ENCODE results near the gene EEF1G.
A peak's percentile ranks its signal among the peaks of the same experiment; 100 is the strongest.

EEF1G gene

DNA sequence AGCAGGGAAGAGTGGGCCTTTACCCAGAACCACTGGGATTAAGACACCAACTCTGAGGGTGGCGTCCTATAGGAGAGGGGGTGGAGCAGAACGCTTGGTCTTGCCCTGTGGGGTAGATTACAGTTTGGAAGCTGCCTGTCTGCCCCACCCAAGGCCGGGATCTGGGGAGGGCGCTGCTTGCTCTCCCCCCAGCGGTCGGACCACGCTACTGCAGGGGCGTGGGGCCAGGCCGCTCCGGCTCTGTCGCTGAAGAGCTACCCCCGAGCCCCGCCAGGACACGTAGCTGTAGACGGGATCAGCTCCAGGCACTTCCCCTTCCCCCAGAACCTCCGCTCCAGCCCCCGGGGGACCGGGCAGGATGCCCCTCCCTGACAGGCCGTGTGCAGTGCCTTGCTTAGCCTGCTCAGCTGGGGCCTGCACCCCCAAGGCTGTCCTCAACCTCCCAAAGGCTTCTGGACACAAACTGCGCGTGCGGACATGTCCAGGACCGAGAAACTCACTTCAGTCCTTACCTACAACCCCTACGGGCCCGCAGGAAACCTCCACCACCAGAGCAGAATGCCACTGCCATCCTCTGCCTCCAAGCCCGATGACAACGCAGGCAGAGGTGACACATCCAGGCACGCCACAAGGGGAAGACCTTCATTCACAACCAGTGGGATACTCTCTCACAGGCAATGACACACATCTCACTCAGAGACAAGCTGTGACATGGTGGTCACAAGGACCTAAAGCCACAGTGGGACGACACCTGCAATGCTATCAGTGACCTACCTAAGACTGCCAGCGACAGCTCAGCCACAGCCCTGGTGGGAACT is 30.7 kb downstream of the EEF1G start (continued):
- TF ChIP-seq ZNF274 (IDR thresholded peaks at IDR 0.05; ENCODE audit: low read length) (no peak), ZNF274 (tag by site-specific recombination; IDR thresholded peaks at IDR 0.05; ENCODE audit: borderline replicate concordance) (no peak), ZNF350 (tag by site-specific recombination; IDR thresholded peaks at IDR 0.05) (no peak), ZNF776 (tag by site-specific recombination; IDR thresholded peaks at IDR 0.05; ENCODE audit: borderline replicate concordance) (no peak), ZNF624 (tag by site-specific recombination; IDR thresholded peaks at IDR 0.05) (no peak), SCRT2 (tag by site-specific recombination; IDR thresholded peaks at IDR 0.05) (no peak), ZNF585B (tag by site-specific recombination; IDR thresholded peaks at IDR 0.05) (no peak), ZNF211 (tag by site-specific recombination; IDR thresholded peaks at IDR 0.05; ENCODE audit: low read depth) (no peak), GLI2 (tag by site-specific recombination; IDR thresholded peaks at IDR 0.05; ENCODE audit: borderline replicate concordance, low read depth) (no peak), ZNF791 (tag by site-specific recombination; IDR thresholded peaks at IDR 0.05) (no peak), ZNF48 (tag by site-specific recombination; IDR thresholded peaks at IDR 0.05) (no peak), ZNF747 (tag by site-specific recombination; IDR thresholded peaks at IDR 0.05) (no peak), ZNF169 (tag by site-specific recombination; IDR thresholded peaks at IDR 0.05) (no peak), ZNF416 (tag by site-specific recombination; IDR thresholded peaks at IDR 0.05) (no peak), GLIS2 (tag by site-specific recombination; IDR thresholded peaks at IDR 0.05) (peak; percentile 76), ZNF302 (tag by site-specific recombination; IDR thresholded peaks at IDR 0.05; ENCODE audit: low read depth) (no peak), ZIC2 (tag by site-specific recombination; IDR thresholded peaks at IDR 0.05) (no peak), ZNF660 (tag by site-specific recombination; IDR thresholded peaks at IDR 0.05) (no peak), ZNF341 (tag by site-specific recombination; IDR thresholded peaks at IDR 0.05; ENCODE audit: low read depth) (peak; percentile 57), ZNF19 (tag by site-specific recombination; IDR thresholded peaks at IDR 0.05; ENCODE audit: low read depth) (no peak), ZNF23 (tag by site-specific recombination; IDR thresholded peaks at IDR 0.05; ENCODE audit: borderline replicate concordance) (no peak), ZNF146 (tag by site-specific recombination; IDR thresholded peaks at IDR 0.05) (no peak), ZSCAN16 (tag by site-specific recombination; IDR thresholded peaks at IDR 0.05) (no peak), ZNF132 (tag by site-specific recombination; IDR thresholded peaks at IDR 0.05; ENCODE audit: borderline replicate concordance) (no peak), ZNF544 (tag by site-specific recombination; IDR thresholded peaks at IDR 0.05) (no peak), YY2 (tag by site-specific recombination; IDR thresholded peaks at IDR 0.05) (no peak), ZFP37 (tag by site-specific recombination; IDR thresholded peaks at IDR 0.05) (no peak), KLF7 (tag by site-specific recombination; IDR thresholded peaks at IDR 0.05; ENCODE audit: borderline replicate concordance) (peak; percentile 80; the same call in 1 of the 2 replicates)
- TF ChIP-seq, protein P1, sequence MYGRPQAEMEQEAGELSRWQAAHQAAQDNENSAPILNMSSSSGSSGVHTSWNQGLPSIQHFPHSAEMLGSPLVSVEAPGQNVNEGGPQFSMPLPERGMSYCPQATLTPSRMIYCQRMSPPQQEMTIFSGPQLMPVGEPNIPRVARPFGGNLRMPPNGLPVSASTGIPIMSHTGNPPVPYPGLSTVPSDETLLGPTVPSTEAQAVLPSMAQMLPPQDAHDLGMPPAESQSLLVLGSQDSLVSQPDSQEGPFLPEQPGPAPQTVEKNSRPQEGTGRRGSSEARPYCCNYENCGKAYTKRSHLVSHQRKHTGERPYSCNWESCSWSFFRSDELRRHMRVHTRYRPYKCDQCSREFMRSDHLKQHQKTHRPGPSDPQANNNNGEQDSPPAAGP (tag by site-specific recombination; IDR thresholded peaks at IDR 0.05) = peak; percentile 61; the same call in 1 of the 2 replicates
- TF ChIP-seq, protein P2, sequence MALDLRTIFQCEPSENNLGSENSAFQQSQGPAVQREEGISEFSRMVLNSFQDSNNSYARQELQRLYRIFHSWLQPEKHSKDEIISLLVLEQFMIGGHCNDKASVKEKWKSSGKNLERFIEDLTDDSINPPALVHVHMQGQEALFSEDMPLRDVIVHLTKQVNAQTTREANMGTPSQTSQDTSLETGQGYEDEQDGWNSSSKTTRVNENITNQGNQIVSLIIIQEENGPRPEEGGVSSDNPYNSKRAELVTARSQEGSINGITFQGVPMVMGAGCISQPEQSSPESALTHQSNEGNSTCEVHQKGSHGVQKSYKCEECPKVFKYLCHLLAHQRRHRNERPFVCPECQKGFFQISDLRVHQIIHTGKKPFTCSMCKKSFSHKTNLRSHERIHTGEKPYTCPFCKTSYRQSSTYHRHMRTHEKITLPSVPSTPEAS (tag by site-specific recombination; IDR thresholded peaks at IDR 0.05) = no peak
- TF ChIP-seq, protein P3, sequence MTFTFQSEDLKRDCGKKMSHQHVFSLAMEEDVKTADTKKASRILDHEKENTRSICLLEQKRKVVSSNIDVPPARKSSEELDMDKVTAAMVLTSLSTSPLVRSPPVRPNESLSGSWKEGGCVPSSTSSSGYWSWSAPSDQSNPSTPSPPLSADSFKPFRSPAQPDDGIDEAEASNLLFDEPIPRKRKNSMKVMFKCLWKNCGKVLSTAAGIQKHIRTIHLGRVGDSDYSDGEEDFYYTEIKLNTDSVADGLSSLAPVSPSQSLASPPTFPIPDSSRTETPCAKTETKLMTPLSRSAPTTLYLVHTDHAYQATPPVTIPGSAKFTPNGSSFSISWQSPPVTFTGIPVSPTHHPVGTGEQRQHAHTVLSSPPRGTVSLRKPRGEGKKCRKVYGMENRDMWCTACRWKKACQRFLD (tag by site-specific recombination; IDR thresholded peaks at IDR 0.05) = no peak
- TF ChIP-seq, protein P4, sequence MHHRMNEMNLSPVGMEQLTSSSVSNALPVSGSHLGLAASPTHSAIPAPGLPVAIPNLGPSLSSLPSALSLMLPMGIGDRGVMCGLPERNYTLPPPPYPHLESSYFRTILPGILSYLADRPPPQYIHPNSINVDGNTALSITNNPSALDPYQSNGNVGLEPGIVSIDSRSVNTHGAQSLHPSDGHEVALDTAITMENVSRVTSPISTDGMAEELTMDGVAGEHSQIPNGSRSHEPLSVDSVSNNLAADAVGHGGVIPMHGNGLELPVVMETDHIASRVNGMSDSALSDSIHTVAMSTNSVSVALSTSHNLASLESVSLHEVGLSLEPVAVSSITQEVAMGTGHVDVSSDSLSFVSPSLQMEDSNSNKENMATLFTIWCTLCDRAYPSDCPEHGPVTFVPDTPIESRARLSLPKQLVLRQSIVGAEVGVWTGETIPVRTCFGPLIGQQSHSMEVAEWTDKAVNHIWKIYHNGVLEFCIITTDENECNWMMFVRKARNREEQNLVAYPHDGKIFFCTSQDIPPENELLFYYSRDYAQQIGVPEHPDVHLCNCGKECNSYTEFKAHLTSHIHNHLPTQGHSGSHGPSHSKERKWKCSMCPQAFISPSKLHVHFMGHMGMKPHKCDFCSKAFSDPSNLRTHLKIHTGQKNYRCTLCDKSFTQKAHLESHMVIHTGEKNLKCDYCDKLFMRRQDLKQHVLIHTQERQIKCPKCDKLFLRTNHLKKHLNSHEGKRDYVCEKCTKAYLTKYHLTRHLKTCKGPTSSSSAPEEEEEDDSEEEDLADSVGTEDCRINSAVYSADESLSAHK (tag by site-specific recombination; IDR thresholded peaks at IDR 0.05) = no peak
- TF ChIP-seq, protein P5, sequence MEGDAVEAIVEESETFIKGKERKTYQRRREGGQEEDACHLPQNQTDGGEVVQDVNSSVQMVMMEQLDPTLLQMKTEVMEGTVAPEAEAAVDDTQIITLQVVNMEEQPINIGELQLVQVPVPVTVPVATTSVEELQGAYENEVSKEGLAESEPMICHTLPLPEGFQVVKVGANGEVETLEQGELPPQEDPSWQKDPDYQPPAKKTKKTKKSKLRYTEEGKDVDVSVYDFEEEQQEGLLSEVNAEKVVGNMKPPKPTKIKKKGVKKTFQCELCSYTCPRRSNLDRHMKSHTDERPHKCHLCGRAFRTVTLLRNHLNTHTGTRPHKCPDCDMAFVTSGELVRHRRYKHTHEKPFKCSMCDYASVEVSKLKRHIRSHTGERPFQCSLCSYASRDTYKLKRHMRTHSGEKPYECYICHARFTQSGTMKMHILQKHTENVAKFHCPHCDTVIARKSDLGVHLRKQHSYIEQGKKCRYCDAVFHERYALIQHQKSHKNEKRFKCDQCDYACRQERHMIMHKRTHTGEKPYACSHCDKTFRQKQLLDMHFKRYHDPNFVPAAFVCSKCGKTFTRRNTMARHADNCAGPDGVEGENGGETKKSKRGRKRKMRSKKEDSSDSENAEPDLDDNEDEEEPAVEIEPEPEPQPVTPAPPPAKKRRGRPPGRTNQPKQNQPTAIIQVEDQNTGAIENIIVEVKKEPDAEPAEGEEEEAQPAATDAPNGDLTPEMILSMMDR (tag by site-specific recombination; IDR thresholded peaks at IDR 0.05) = peak; percentile 95
